Right renal cortex interstitium (tissue), 3 donors: Measurements from ENCODE around the gene CLCNKA. TPM values are rescaled to one million over a fixed set of nuclear protein-coding genes. Genes with fewer than 3 reads are reported as not detected.
"Not testable (repeated sequence)": the region's sequence is repeated elsewhere in the genome, so short reads cannot be mapped to it uniquely, and the experiment has no call there.

Source experiments
- DNase-seq, 3 donors: peaks; one replicate each; pipeline ENCODE4 v3.0.0-alpha.2; 2013; ENCODE audit warnings: low read depth in 3 of 3, low spot score in 2 of 3
- polyA plus RNA-seq, 3 donors: library from polyadenylated mRNA; unstranded; fragments of 120-200 nt; gene quantifications; one replicate each; pipeline ENCODE4 v1.2.1, GENCODE V29; 2013; ENCODE audit not compliant: insufficient read length in 3 of 3

The CLCNKA gene
- polyA plus RNA-seq, 3 donors, result 13.0 to 15.8 (median 14.2) TPM

- no peak for DNase-seq
Measured at GRCh38 chr1:15997076-15997585, 24.7 kb upstream of the CLCNKA start.

- no peak for DNase-seq
Measured at GRCh38 chr1:15997637-15998280, 24.1 kb upstream of the CLCNKA start.

GRCh38 chr1:15998929-15999328 lies 22.9 kb upstream of the CLCNKA start:
- DNase-seq, result no peak

GRCh38 chr1:16001274-16001673 lies 20.6 kb upstream of the CLCNKA start:
- not testable (repeated sequence) for DNase-seq

- no peak for DNase-seq
Measured at GRCh38 chr1:16005597-16005996, 16.2 kb upstream of the CLCNKA start.

- no peak for DNase-seq
Measured at GRCh38 chr1:16006010-16006409, 15.8 kb upstream of the CLCNKA start.

- DNase-seq, result no peak
Measured at GRCh38 chr1:16006552-16007485, 15.0 kb upstream of the CLCNKA start.

- no peak for DNase-seq
Measured at GRCh38 chr1:16007671-16008341, 14.0 kb upstream of the CLCNKA start.

GRCh38 chr1:16009030-16009460 lies 12.8 kb upstream of the CLCNKA start:
- peak in 2 of 3 donors; percentile 63 to 64 for DNase-seq

- no peak for DNase-seq
Measured at GRCh38 chr1:16009678-16010077, 12.2 kb upstream of the CLCNKA start.

GRCh38 chr1:16010837-16011236 lies 11.0 kb upstream of the CLCNKA start:
- DNase-seq, result no peak

GRCh38 chr1:16011936-16012589 lies 9.8 kb upstream of the CLCNKA start:
- no peak for DNase-seq

- DNase-seq, result peak in 1 of 3 donors; percentile 52
Measured at GRCh38 chr1:16012590-16013219, 9.1 kb upstream of the CLCNKA start.

- peak in 1 of 3 donors; percentile 36 for DNase-seq
Measured at GRCh38 chr1:16013220-16013907, 8.5 kb upstream of the CLCNKA start.

- no peak for DNase-seq
Measured at GRCh38 chr1:16013908-16014258, 8.0 kb upstream of the CLCNKA start.

- no peak for DNase-seq
Measured at GRCh38 chr1:16014509-16015482, 7.0 kb upstream of the CLCNKA start.

GRCh38 chr1:16015491-16015890 lies 6.3 kb upstream of the CLCNKA start:
- no peak for DNase-seq
